ENCODE data around the gene PRM2.

Gene PRM2

DNA sequence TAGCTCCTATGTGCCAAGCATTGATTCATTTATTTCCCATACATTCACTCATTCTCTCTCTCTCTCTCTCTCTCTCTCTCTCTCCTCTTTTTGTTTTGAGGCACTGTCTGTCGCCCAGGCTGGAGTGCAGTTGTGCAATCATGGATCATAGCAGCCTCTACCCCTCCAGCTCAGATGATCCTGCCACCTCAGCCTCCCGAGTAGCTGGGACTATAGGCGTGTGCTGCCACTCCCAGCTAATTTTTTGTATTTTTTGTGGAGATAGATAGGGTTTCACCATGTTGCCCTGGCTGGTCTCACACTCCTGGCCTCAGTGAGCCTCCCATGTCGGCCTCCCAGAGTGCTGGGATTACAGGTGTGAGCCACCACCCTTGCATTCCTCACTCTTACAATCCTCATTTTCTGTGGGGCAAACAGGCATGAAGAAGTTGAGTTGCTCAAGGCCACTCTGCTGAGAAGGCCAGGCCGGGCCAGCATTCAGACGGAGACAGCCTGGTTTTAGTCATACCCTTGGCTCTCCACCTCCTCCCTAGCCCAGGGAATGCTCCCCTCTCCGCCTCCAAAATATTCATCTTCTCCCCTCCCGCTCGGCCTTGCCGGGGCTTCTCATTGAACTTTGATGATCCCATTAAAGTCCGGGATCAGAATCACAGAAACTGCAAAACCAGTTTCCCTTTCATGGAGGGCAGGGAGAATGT is 765 bp upstream of the PRM2 start:
- Histone ChIP-seq H3K4me1 (ENCODE audit: control insufficient read depth in 1 of 2, insufficient read depth in 1 of 2, low read depth in 1 of 2, low read length in 1 of 2) (no peaks in the 10 kb centered on the region), H3K9me3 (no peaks in the 10 kb centered on the region), H3K4me3 (ENCODE audit: low read depth in 1 of 2, low read length in 1 of 2) (no peak overlapping the region), H3K27ac (no peak overlapping the region), H3K36me3 (no peaks in the 10 kb centered on the region), H3K27me3 (no peaks in the 10 kb centered on the region)
- TF ChIP-seq, protein P1, sequence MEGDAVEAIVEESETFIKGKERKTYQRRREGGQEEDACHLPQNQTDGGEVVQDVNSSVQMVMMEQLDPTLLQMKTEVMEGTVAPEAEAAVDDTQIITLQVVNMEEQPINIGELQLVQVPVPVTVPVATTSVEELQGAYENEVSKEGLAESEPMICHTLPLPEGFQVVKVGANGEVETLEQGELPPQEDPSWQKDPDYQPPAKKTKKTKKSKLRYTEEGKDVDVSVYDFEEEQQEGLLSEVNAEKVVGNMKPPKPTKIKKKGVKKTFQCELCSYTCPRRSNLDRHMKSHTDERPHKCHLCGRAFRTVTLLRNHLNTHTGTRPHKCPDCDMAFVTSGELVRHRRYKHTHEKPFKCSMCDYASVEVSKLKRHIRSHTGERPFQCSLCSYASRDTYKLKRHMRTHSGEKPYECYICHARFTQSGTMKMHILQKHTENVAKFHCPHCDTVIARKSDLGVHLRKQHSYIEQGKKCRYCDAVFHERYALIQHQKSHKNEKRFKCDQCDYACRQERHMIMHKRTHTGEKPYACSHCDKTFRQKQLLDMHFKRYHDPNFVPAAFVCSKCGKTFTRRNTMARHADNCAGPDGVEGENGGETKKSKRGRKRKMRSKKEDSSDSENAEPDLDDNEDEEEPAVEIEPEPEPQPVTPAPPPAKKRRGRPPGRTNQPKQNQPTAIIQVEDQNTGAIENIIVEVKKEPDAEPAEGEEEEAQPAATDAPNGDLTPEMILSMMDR (IDR thresholded peaks at IDR 0.05), result no peak

DNA sequence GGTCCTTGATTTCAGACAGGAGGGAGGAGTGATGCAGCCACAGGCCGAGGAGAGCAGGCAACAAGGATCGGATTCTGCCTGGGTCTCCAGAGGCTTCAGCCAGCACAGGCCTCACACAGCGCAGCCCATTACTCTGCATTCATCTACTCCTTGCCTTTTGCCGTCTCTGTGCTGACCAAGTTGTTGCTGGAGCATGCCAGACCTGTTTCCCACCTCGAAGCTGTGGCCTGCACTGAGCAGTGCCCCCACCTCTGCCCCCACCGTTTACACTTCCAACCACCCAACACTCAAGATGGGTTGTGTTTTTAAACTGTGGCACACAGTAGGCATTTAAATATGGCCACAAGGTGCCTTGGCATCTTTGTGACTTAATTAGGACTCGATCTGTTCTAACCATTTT is 1.3 kb downstream of the PRM2 start:
- Histone ChIP-seq H3K9me3 (no peaks in the 10 kb centered on the region), H3K27me3 (no peaks in the 10 kb centered on the region), H3K27ac (no peak overlapping the region), H3K36me3 (no peaks in the 10 kb centered on the region), H3K4me1 (ENCODE audit: control insufficient read depth in 1 of 2, insufficient read depth in 1 of 2, low read depth in 1 of 2, low read length in 1 of 2) (no peaks in the 10 kb centered on the region), H3K4me3 (ENCODE audit: low read depth in 1 of 2, low read length in 1 of 2) (no peak overlapping the region)
- TF ChIP-seq, protein P1 (IDR thresholded peaks at IDR 0.05), result no peak

DNA sequence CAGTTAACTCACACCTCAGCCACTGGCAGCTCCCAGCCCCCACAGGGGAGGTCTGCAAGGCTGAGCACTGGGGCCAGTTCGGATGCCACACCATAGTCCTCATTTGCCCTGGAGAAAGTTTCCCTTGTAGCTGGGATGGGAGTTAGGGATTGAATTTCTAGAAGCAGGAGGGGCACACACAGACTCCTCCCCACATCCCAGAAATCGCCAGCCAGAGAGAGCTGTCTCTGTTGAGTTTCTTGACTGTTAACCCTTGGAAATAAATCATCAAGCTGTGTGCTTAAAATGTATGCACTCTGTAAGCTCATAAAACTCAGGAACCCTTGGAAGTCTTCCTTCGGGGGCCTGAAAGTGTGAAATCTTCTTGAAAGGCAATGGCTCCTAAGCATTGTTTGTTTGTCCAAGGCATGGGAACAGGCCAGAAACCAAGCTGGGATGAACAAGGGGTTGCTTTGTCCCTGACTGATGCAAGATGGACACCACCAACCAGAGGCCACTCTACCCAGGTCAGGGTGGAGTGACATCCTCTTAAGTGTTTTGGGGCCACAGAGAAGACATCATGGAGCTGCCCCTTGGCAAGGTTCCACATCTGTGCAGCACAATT is 2.5 kb downstream of the PRM2 start:
- Histone ChIP-seq H3K4me3 (ENCODE audit: low read depth in 1 of 2, low read length in 1 of 2) (no peak overlapping the region), H3K27ac (no peak overlapping the region), H3K27me3 (no peaks in the 10 kb centered on the region), H3K9me3 (no peaks in the 10 kb centered on the region), H3K4me1 (ENCODE audit: control insufficient read depth in 1 of 2, insufficient read depth in 1 of 2, low read depth in 1 of 2, low read length in 1 of 2) (no peaks in the 10 kb centered on the region), H3K36me3 (no peaks in the 10 kb centered on the region)
- TF ChIP-seq, protein P1 (IDR thresholded peaks at IDR 0.05), result no peak

DNA sequence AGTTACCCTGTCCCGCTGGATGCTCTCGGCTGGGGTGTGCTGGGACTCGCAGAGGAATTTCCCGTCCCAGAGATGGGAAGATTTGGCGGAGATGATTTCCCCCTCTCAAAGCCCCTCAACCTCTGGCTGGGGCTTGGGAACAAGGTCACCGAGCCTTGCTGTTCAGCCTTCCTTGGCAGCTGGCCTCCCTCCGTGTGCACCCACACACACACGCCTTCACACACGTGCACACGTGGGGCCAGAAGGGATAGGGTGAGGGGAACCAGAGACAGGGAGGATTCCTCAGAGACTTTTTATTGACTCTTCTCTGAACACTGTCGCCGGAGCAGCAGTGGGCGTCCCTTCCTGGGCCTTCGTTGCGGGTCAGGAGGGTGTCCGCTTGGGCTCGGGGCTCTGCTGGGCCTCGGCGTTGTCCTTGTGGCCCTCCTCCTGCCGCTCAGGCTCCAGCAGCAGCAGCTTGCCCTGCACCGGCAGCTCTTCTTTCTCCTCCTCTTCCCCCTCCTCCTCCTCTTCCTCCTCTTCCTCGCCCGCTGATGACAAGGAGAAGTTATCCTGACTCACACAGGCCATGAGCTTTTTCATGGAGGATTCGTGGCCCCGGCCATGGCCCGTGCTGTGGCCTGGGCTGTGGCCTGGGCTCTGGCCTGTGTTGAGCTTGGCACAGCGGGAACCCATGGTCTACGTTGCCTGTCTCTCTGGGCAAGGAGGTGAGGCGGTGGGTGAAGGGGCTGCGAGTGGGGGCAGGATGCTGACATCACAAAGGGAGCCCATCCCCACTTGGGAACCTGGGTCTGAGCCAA is 3.2 kb downstream of the PRM2 start, which contains the start of gene PRM3:
PRM3 (minus strand) TSS at position 709 of the 800 bp plus-strand sequence; CDS start at position 675, 34 bp downstream.
- H3K4me1 ChIP-seq (ENCODE audit: control insufficient read depth in 1 of 2, insufficient read depth in 1 of 2, low read depth in 1 of 2, low read length in 1 of 2), result no peaks in the 10 kb centered on the region
- H3K27ac ChIP-seq, result no peak within 1 kb of the TSS
- H3K27me3 ChIP-seq, result no peaks in the 10 kb centered on the region
- TF ChIP-seq, protein P1 (IDR thresholded peaks at IDR 0.05), result no peak
- H3K4me3 ChIP-seq (ENCODE audit: low read depth in 1 of 2, low read length in 1 of 2), result no peak within 1 kb of the TSS
- H3K9me3 ChIP-seq, result no peaks in the 10 kb centered on the region
- H3K36me3 ChIP-seq, result no peaks in the 10 kb centered on the region

DNA sequence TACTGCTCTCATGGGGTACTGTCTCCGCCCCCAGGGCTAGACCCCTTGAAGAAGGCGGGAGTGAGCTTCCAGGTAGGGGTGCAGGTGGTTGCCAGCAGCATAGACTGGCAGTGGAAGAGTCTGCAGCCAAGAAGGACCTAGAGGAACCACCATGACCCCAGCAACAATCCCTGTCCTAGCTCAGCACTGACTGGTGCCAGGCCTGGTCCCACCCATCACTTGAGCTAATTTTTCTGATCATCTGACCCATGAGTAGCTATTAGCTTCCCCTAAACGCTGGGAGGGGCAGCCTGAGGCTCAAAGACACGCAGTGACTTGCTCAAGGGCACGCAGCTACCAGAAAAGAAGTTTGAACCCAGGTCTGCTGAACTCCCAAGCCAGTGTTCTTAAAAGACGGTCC is 3.8 kb downstream of the PRM2 start:
- H3K36me3 ChIP-seq, result no peaks in the 10 kb centered on the region
- no peaks in the 10 kb centered on the region for H3K27me3 ChIP-seq

More for the DNA sequence above, 3.8 kb downstream of the PRM2 start:
- Histone ChIP-seq H3K9me3 (no peaks in the 10 kb centered on the region), H3K4me3 (ENCODE audit: low read depth in 1 of 2, low read length in 1 of 2) (no peak overlapping the region), H3K27ac (no peak overlapping the region), H3K4me1 (ENCODE audit: control insufficient read depth in 1 of 2, insufficient read depth in 1 of 2, low read depth in 1 of 2, low read length in 1 of 2) (no peaks in the 10 kb centered on the region)
- TF ChIP-seq, protein P1 (IDR thresholded peaks at IDR 0.05), result no peak
